ENCODE results near the gene ACTR2. TPM values are rescaled to one million over a fixed set of nuclear protein-coding genes. Genes with fewer than 3 reads are reported as not detected.

ACTR2 gene
- total and polyA plus RNA-seq, 2 of the 13 experiments (the other 11 are each of a cell fraction or from before 2014, with no cell fraction given): 51.2 to 100 TPM

GRCh38 chr2:65300761-65301711 is 73.4 kb downstream of the ACTR2 start (continued):
- TF ChIP-seq ZNF503 (CRISPR knock-in tag; IDR thresholded peaks at IDR 0.05): peak; percentile 96
- TF ChIP-seq TEAD2 (CRISPR knock-in tag; IDR thresholded peaks at IDR 0.05): no peak
- TF ChIP-seq ATF2 (CRISPR knock-in tag; IDR thresholded peaks at IDR 0.05): peak; percentile 38; the same call in 1 of the 2 replicates
- TF ChIP-seq CEBPG (CRISPR knock-in tag; IDR thresholded peaks at IDR 0.05): peak; percentile 22; the same call in 1 of the 2 replicates
- TF ChIP-seq DNMT3B (CRISPR knock-in tag; conservative IDR thresholded peaks at IDR 0.05): peak; percentile 67; the same call in 1 of the 2 replicates
- TF ChIP-seq ZBTB34 (CRISPR knock-in tag; IDR thresholded peaks at IDR 0.05): no peak
- no peak; the same call in 1 of the 2 replicates for TF ChIP-seq BRD4 (CRISPR knock-in tag; IDR thresholded peaks at IDR 0.05)
- TF ChIP-seq KMT2B (CRISPR knock-in tag; IDR thresholded peaks at IDR 0.05): 0 out of 2 replicates have a peak, but pooled peaks have one; percentile 18
- 0 out of 2 replicates have a peak, but pooled peaks have one; percentile 62 for TF ChIP-seq ZBTB44 (CRISPR knock-in tag; IDR thresholded peaks at IDR 0.05)
- TF ChIP-seq ZNF563 (CRISPR knock-in tag; IDR thresholded peaks at IDR 0.05): no peak
- TF ChIP-seq HOXA9 (CRISPR knock-in tag; IDR thresholded peaks at IDR 0.05; ENCODE audit: borderline replicate concordance): no peak
- peak; percentile 80; the same call in 1 of the 2 replicates for TF ChIP-seq AKAP8 (CRISPR knock-in tag; IDR thresholded peaks at IDR 0.05)
- no peak for TF ChIP-seq ZNF615 (CRISPR knock-in tag; IDR thresholded peaks at IDR 0.05; ENCODE audit: borderline replicate concordance)
- peak; percentile 35; the same call in 1 of the 2 replicates for TF ChIP-seq ZNF512B (CRISPR knock-in tag; IDR thresholded peaks at IDR 0.05; ENCODE audit: borderline replicate concordance)

Measured in HepG2 (cell line).